Measurements from ENCODE around the gene MBTPS1.

MBTPS1 gene

DNA sequence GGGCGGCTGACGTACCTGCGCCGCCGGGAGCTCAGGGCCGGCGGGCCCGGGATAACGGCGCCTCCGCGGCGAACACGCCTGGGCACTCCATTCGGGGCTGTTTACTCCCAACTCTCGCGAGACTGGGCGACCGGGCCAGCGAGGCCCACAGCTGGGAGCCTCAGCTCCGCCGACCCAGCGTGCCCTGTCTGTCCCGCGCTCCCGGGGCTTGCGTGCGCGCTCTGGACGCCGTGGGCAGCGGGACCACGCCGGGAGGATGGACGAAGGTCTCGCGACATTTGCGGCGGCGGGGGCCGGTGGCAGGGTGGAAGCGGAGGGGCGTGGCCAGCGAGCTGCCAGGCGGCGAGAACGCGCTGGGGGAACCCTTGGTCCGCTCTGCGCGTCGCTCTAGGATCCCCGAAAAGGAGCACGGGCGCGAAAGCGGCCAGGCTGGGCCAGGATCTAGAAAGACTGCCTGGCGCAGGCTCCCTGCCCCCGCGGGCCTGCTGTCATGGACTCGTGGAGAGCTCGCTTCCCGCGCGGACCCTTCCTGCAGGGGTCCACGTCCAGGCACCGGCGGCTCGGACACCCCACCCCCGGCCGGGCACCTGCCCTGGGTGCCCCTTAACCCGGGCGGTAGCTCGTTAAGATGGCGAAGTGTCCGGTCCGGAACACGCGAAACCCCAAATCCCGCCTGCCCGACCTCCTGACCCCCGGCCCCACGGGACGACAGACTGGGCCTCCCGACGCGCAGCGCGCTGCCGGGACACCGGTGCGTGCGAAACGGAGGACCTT, at the start of gene MBTPS1:
Gene MBTPS1 (minus strand): TSS at position 223 of the 774 bp plus-strand sequence. CDS start 15,159 bp downstream, outside the sequence.
- DNase-seq = peak; percentile 91

DNA sequence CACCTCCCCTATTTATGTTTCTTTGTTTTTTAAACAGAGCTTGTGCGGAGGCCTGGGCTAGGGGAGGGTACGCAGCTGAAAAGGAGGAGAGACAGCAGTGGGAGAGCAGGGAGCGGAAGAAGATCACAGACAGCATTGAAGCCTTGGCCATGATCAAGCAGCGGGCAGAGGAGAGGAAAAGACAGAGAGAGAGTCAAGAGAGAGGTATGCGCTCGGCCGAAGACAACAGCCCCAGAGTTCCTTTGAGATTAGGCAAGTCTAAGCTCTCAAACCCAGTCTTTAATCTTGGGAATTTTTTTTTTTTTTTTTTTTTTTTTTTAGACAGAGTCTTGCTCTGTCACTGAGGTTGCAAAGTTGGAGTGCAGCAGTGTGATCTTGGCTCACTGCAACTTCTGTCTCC, 49.0 kb upstream of the MBTPS1 start:
- no peak for DNase-seq

DNA sequence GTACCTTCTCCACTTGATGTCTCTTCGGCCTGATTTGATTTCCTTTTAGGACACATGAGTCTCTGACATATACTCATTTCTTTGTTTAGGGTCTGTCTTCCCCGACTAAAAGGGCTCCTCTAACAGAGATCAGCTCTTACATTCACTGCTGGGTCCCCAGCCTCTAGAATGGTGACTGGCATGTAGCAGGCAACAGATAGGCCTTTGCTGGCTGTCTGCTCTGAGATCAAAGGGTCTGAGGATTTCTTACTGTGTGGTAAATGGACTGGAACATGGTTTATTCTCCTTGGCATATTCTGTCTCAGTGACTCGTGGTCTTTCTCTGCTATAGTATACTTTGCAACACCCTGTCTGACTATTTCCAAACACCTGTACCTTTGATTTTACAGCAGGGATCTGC, 45.1 kb upstream of the MBTPS1 start:
- no peak for DNase-seq

DNA sequence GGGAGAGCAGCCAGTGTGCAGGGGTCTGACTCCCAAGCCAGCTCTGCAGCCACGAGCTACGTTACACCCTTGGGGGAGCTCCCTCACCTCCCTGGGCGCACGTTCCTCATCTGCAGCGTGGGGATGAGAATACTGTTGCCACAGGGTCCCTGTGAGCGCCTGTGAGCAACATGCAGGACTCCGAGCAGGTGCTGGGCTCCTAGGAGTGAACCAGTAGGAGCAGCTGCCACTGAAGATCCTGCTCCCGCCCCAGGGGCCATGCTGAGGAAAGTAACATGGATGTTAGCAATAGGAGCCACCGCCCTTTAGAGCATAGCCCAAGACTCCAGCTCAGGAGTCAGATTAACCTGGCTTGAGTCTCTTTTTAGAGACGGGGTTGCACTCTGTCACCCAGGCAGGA, 44.3 kb upstream of the MBTPS1 start:
- no peak for DNase-seq

DNA sequence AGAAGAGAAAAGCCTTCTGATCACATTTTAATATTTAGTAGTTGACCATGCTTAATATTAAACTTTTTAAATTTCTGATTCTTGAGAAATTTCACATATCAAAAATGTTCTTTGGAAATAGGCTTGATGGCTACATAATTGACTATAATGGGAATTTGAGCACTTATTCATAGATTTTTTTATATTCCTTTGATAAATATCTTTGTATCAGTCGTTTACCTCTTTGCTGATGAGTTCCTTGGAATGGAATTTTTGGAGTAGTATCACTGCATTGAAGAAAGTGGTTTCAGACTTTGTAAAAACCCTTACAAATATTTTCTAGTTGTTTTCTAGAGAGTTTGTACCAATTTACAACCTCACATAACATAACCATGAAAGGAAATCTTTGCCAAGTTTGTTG, 43.1 kb upstream of the MBTPS1 start:
- no peak for DNase-seq

DNA sequence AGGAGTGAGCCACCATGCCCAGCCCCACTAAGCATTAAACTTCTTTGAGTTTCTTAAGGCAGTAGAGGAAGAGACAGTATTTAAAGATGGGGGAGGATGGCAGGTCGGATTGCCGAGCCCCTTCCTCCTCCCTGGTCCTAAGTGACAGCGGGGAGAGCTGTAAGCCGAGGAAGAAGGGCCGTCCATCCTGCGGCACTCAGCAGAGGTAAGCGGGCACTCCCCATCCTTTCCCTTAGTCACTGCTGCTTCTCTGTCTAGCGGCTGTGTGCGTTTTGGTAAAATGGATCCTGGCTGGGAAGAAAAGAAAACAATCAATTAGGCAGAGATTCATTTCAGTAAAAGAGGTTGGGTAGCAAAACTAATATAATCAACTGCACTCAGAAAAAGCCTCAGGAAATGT, 42.3 kb upstream of the MBTPS1 start:
- no peak for DNase-seq

DNA sequence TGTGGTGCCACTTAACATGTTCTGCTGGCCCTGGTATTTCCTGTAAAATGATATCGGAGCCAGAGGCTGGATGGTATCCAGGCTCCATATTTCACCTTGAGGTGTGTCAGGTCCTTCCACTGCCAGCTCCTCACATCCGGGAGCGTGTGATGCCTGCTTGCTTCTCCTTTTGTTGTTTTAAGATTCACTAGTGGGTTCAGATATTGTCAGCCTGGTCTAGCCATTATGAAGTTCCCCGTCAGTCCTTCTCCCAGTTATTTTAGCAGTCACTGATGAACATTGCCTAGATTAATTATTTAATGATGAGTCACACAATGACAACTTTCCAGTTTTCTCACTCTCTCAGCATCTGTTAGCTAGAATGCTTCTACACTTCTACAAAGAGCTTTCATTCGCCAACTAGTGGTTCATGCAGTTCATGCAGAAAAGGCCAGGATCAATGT, 39.6 kb upstream of the MBTPS1 start:
- DNase-seq = no peak

DNA sequence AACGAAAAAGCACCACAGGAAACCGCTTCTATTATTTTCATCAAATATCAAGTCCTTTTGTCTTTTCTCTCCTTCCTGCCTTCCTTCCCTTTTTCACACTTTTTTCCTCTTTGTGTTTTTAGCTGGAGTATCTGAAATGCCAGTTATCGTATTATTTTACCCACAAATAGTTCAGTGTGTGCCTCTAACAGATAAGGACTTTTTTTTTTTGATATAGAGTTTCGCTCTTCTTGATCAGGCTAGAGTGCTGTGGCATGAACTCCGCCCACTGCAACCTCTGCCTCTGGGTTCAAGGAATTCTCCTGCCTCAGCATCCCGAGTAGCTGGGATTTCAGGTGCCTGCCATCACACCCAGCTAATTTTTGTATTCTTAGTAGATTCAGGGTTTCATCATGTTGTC, 39.0 kb upstream of the MBTPS1 start:
- no peak for DNase-seq

DNA sequence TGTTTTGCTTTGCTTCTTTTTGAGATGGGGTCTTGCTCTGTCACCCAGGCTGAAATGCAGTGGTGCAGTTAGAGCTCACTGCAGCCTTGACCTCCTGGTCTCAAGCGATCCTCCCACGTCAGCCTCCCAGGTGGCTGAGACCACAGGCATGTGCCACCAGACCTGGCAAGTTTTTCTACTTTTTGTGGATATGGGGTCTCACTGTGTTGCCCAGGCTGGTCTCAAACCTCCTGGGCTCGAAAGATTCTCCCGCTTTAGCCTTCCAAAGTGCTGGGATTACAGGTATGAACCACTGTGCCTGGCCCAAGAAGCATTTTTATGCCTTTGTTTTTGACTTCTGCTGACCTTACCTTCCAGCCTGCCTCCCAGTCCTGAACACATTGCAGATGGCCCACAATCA, 38.5 kb upstream of the MBTPS1 start:
- DNase-seq = no peak

DNA sequence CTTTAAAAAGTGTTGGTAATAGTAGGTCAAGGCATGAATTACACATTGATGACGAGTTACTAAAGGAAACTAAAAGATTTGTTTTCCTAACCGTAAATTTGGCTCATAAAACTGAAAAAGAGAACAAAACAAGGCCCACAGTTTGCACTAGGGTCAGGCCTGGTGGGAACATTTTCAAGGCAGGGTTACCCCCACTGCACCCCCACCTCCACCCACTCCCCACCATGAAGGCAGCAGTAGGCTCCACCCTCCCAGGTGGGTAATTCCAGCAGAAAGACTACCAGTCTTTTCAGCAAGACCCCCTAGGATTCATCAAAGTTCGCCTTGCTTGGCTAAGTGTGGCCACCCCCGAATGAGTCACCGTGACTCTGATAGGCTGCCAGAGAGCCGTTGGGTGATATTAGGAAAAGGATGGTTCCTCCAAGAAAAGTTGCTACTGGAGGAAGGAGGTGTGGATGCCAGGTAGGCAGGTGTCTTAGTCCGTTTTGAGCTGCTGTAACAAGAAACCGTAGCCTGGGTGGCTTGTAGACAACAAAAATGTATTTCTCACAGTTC, 37.0 kb upstream of the MBTPS1 start:
- no peak for DNase-seq

DNA sequence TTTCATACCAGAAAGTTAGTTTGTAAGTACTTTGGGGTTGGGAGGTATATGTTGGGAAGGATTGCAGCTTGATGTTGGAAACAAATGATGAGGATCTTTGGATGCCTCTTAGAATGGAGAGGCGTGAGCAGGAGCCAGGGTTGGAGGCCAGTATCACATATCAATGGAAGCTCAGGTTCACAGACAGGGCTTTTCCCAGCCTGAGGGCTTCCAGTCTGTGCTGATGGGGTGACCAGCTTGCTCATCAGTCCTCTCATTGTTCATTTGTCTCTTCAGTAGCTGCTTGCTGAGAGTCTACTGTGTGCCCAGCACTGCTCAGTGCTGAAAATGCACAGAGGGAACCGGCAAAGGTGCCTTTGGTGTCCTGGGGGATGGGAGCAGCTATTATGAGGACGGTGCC, 34.2 kb upstream of the MBTPS1 start:
- DNase-seq = no peak

DNA sequence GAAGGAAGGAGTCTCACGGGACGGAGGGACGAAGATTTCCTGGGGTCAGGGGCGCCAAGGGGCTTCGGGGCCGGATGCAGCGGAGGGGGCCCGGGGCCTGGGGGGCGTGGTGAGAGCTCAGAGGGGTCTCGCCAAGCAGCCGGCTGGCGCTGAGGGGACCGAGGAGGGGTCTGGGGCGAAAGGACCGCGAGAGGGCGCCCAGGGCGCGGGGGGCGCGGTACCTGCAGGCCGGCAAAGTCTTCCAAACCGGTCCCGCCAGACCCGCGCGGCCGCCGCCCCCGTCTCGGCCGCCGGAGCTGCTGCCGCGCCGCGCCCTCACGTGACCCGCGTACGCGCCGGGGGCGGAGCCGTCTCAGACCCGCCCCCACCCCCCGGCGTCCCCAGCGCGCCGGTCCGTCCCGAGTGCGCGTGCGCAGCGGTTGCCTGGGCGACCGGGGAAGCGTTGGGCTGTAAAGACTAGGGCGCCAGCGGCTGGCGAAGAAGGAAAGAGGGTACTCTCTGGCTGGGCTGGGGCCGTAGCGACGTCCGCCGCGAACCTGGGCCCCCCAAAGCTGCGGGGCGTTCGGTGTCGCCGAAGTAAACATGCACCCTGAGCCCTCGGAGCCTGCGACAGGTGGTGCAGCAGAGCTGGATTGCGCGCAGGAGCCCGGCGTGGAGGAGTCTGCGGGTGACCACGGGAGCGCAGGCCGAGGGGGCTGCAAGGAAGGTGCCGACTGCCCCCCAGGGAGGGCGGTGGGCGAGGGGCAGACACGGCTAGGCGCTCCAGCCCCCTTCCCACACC, 28.3 kb upstream of the MBTPS1 start, which contains the start of the genes DNAAF1 and HSDL1:
Gene DNAAF1 (plus strand): TSS at position 450 of the 781 bp plus-strand sequence. CDS start 133 bp downstream, at position 583.
Gene HSDL1 (minus strand): TSS at position 319 of the 781 bp plus-strand sequence. CDS start 13,856 bp downstream, outside the sequence.
- DNase-seq = peak; percentile 43

DNA sequence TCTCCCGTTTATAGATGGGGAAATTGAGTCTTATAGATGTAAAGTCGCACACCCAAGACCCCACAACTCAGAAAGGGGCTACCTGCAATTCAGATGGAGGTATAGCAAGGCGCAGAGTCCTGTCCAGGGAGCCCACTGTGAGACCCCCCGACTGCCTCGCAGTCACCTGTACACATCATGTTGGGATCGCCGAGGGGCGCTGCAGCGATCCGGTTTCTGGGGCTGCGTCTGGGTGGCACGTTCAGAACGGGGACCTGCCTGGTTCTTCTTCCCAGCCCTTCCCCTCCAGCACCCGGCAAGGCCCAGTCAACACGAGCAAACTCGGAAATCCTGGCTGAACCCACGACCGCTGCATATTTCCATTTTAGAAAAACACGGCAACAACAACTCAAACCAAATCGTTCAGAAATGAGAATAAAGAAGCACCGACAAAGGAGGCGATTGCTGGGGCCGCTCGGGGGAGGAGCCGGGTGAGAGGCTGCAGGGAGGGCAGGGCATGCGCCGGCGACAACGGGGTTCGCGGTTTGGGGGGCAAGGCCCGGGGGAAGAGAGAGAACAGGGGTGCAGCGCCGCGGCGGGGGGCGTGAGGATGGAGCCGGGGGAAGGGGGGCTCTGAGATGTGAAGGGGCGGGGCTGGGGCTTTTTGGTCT, 27.6 kb upstream of the MBTPS1 start:
- no peak for DNase-seq

DNA sequence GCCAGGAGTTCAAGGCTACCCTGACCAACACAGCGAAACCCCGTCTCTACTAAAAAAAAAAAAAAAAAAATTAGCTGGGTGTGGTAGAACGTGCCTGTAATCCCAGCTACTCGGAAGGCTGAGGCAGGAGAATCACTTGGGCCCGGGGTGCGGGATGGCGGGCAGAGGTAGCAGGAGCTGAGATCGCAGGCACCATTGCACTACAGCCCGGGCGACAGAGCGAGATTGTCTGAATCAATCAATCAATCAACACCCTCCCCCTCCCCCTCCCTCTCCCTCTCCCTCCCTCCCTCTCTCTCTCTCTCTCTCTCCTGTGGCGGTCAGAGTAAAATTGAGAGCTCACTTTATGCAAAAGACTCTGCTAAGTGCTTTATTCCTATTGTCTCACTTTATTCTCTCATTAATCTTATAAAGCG, 27.1 kb upstream of the MBTPS1 start:
- DNase-seq = no peak

DNA sequence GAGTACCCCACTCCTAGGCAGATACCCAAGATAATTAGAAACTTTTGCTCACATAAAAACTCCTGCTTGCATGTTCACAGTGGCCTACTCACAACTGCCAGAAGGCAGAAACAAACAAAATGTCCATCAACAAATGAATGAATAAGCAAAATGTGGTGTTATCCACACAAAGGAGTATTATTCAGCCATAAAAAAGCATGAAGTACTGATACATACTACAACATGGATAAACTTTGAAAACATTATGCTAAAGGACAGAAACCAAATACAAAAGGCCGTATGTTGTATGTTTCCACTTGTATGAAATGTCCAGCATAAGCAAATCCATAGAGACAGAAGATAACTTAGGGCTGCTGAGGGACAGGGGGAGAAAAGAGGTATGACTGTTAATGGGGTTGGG, 26.3 kb upstream of the MBTPS1 start:
- DNase-seq = no peak

DNA sequence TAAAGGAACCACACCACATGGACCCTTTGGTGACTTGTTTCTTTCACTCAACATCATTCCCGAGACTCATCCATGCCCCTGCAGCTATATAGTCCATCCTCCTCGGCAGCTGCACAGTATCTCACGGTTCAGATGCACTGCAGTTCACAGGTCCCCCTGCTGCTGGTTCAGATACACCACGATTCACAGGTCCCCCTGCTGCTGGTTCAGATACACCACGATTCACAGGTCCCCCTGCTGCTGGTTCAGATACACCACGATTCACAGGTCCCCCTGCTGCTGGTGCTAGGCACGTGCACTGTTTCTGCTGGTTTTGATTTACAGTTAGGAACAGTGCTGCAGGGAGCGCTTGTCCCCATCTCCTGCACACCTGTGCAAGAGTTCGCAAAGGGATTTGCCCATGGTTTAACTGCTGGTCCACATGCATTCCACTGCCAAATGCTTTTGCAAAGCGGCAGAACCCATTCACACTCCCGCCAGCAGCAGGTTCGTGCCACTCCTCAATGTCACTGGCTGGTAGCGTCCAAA, 24.5 kb upstream of the MBTPS1 start:
- no peak for DNase-seq

DNA sequence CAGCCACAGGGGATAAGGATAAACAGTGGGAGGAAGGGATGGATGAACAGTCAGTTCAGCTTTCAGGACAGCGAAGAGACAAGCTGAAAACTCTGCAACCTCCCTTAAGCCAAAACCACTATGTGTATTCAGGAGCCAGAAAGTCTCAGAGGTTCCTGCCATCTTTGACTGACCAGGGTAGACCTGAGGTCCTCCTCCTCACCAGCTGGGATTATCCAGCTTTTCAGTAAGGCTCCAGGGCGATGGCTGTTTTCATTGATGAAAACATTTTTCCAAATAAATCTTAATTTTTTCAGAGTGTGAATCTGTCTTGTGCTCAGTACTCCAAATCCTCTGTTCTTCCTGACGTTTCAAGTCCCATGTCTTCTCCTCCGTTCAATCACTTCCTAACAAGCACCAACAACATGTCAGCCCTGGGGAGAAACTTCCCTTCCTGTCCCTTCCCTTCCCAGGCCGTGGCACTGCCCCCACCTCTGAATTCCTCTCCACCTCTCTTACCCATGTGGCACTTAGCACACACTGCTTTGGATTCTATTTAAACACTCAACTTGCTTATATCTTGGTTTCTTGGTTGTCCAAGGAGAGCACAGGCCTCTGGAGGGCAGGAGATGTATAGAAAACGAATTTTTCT, 23.0 kb upstream of the MBTPS1 start:
- no peak for DNase-seq

DNA sequence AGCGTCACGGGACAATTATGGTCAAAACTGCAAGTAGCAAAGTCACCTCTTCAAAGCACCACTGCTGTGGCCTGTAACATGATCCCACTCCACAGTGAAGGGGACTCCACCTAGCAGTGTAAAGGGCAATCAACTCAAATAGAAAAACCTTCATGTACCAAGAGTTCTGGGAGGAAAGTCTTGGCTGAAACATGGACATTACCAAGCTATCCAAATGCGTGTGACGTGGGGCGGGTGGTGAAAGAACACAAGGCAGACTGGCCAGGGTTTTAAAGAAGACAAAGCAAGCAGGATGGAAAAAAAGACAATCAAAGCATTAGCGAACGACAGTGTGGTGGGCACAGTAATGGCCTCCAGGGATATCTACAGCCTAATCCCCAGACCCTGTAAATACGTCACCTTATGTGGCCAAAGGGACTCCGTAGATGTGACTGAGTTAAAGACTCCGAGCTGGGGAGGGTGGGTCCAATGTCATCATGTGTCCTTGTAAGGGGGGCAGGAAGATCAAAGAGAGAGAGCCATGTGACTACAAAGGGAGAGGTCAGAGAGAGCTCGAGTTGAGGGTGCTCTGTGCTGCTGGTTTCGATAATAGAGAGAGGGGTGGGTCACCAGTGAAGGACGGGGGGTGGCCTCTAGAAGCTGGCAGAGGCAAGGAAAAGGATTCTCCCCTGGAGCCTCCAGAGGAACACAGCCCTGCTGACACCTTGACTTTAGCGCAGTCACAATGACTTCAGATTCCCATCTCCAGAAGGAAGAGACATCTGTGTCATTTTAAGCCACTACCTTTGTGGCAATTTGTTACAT, 22.3 kb upstream of the MBTPS1 start:
- DNase-seq = peak; percentile 28

DNA sequence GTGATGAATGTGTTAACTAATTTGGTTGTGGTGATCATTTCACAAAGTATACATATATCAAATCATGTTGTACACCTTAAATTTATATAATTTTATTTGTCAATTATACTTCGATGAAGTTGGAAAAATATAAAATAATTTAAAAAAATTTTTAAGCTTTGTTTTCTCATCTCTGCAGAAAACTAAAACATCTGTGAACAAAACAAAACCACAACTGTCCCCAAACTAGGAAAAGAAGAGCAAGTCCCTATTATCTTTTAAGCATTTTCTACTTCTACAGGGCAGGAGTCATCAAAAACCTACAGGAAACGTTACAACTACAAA, 21.7 kb upstream of the MBTPS1 start:
- no peak for DNase-seq

DNA sequence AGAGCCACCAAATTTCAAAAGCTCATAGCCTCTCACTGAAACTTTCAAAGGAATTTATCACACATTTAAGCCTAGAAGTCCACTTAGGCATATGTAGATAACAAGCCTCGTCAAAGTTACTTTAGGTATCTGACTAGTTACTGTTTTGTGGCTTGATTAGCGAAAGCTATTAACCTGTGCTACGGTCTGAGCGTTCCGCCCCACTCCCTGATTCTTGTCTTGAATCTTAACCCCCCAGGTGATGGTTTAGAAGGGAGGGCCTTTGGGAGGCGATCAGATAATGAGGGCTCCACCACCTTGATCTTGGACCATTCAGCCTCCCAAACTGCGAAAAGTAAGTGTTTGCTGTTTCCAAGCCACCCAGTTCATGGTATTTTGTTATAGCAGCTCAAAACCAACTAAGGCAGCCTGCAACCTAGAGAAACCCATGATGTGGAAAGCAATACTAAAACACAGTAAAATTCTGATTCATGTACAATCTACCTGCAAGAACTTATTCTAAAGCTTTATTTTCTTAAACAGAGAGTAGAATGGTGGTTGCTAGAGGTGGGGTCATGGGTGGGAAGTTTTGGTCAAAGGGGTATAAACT, 21.1 kb upstream of the MBTPS1 start:
- no peak for DNase-seq

DNA sequence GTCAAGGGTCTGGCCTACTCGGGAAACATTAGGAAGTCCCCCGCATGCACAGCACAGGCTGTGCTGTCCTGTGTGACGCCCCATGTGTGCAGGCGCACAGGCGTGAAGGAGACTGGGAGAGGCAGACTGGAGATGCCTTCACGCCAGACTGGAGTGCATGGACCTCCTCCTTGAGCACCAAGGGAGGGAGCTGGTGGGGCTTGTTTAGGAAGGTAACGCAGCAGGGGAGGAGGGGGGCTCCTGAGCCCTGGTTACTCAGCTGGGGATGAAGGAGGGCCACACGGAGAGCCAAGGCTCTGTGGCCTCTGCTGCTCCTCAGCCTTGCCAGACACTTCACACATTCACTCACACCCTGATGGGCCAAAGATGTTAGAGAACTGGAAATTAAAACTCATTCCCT, 20.5 kb upstream of the MBTPS1 start:
- DNase-seq = no peak
